ENCODE results near the gene AFAP1. TPM values are rescaled to one million over a fixed set of nuclear protein-coding genes. Genes with fewer than 3 reads are reported as not detected.

Gene AFAP1
- polyA plus RNA-seq, 3 donors: not detected

DNA sequence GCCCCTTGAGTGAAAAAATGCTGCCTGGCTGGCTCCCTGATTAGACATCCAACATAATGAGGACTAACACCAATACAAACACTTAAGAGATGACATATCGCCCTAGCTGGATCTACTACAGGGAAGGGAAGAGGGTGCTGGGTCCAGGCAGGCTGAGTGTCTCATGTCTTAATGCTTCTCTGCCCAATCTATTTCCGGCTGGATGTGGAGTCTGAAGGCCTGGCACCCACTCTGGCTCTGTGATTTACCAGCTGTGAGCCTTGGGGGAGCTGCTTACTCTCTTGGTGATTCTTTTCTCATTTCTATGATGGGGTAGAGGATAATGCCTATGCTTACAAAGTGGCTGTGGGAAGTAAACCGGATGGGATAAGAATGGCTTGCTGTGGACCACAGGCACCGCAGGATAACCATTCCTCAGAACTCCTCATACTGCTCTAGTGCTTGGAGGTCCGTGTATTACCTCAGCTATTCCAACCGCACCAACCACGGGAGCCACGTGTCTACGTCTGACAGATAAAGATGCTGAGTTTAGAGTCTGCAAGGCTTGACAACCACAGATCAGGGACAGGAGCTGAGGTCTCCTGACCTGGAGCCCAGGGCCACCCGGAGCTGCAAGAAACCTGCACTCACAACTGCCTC lies 161.7 kb downstream of the AFAP1 start:
- H3K4me3 Mint-ChIP-seq: no peak overlapping the region
- Histone ChIP-seq H3K4me2 (replicated peaks; ENCODE audit: extremely low read depth, low read length, poor library complexity, severe bottlenecking) (no peak overlapping the region), H3K9ac (ENCODE audit: insufficient read depth, low read length, poor library complexity, severe bottlenecking) (no peak overlapping the region), H3K36me3 (replicated peaks in 1 of 2; ENCODE audit: control insufficient read depth in 1 of 2, insufficient read depth in 2 of 2, low read length in 2 of 2) (peaks cover 0 to 5% of the 10 kb centered on the region in 2 donors), H3K79me2 (ENCODE audit: insufficient read depth, low read length) (no peaks in the 10 kb centered on the region), H4K20me1 (ENCODE audit: insufficient read depth, low read length) (no peaks in the 10 kb centered on the region), H3K4me1 (ENCODE audit: control insufficient read depth in 1 of 2, insufficient read depth in 2 of 2, low read length in 2 of 2) (peaks cover 6 to 9% of the 10 kb centered on the region in 2 donors), H3K27me3 (ENCODE audit: control insufficient read depth in 2 of 2, insufficient read depth in 2 of 2, low read length in 2 of 2) (no peaks in the 10 kb centered on the region), H3K27ac (ENCODE audit: low read depth in 1 of 2, low read length in 2 of 2) (no peak overlapping the region), H2AFZ (ENCODE audit: insufficient read depth, low read depth, low read length, poor library complexity, severe bottlenecking) (no peak overlapping the region), H3K9me3 (replicated peaks in 1 of 2; ENCODE audit: control insufficient read depth in 1 of 2, insufficient read depth in 1 of 2, low read length in 2 of 2) (no peaks in the 10 kb centered on the region), H3K4me3 (replicated peaks in 1 of 3; ENCODE audit: low read depth in 2 of 3, low read length in 3 of 3) (no peak overlapping the region)
- intact Hi-C loops (cut with micrococcal nuclease): no loop called here
- DNase-seq: no peak
- 98% methylated on average over 6 of the region's 10 CpGs for WGBS (ENCODE audit: insufficient coverage)
- TF ChIP-seq, protein P1, sequence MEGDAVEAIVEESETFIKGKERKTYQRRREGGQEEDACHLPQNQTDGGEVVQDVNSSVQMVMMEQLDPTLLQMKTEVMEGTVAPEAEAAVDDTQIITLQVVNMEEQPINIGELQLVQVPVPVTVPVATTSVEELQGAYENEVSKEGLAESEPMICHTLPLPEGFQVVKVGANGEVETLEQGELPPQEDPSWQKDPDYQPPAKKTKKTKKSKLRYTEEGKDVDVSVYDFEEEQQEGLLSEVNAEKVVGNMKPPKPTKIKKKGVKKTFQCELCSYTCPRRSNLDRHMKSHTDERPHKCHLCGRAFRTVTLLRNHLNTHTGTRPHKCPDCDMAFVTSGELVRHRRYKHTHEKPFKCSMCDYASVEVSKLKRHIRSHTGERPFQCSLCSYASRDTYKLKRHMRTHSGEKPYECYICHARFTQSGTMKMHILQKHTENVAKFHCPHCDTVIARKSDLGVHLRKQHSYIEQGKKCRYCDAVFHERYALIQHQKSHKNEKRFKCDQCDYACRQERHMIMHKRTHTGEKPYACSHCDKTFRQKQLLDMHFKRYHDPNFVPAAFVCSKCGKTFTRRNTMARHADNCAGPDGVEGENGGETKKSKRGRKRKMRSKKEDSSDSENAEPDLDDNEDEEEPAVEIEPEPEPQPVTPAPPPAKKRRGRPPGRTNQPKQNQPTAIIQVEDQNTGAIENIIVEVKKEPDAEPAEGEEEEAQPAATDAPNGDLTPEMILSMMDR (IDR thresholded peaks at IDR 0.05): no peak
- H3K27ac Mint-ChIP-seq: no peak overlapping the region
- H3K27me3 Mint-ChIP-seq (ENCODE audit: low read depth in 3 of 3): peaks cover 7 to 12% (median 7%) of the 10 kb centered on the region in 3 donors
- H3K36me3 Mint-ChIP-seq: peaks cover 0 to 34% of the 10 kb centered on the region in 2 donors
- peaks cover 0 to 2% (median 0%) of the 10 kb centered on the region in 7 donors for H3K9me3 Mint-ChIP-seq
- peaks cover 14% of the 10 kb centered on the region for H3K4me1 Mint-ChIP-seq

DNA sequence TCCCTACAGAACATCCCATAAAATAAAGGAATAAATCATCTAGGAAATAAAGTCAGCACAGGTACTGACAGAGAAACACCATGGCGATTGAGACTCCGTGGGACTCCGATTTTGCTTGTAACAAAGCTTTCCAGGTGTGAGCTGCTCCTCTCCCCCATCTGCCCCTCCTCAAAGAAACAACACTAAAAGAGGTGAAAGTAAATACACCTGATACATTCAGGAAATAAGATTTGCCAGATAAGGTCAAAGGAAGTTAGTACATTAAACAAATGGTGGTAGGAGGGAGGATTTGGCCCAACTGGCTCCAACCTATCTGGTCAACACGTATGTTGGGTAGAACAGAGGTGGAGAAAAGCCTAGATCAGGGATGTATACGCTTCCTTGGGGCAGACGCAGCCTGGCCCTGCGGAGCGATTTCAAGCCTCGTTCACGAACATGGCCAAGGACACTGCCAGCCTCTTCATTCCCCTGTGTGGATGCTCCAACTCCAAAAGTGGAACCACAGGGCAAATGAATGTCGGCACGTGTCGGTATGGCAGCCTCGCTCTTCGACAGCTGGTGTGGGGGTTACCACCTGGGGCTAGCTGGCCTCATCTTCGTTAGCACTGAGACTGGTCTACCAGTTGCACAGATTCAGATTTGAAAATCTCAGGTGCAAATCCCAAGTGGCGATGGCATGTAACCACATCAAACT lies 162.5 kb downstream of the AFAP1 start:
- no peaks in the 10 kb centered on the region for H4K20me1 ChIP-seq (ENCODE audit: insufficient read depth, low read length)
- H3K4me1 Mint-ChIP-seq: peaks cover 12% of the 10 kb centered on the region
- 95% methylated on average over 11 of the region's 17 CpGs for WGBS (ENCODE audit: insufficient coverage)
- H3K9ac ChIP-seq (ENCODE audit: insufficient read depth, low read length, poor library complexity, severe bottlenecking): no peak overlapping the region
- no peak overlapping the region for H3K4me3 Mint-ChIP-seq
- H3K27me3 ChIP-seq (ENCODE audit: control insufficient read depth in 2 of 2, insufficient read depth in 2 of 2, low read length in 2 of 2): no peaks in the 10 kb centered on the region
- no peak overlapping the region for H2AFZ ChIP-seq (ENCODE audit: insufficient read depth, low read depth, low read length, poor library complexity, severe bottlenecking)
- H3K27me3 Mint-ChIP-seq (ENCODE audit: low read depth in 3 of 3): peaks cover 7 to 12% (median 7%) of the 10 kb centered on the region in 3 donors
- no peak for DNase-seq
- intact Hi-C loops (cut with micrococcal nuclease): no loop called here
- TF ChIP-seq, protein P1 (IDR thresholded peaks at IDR 0.05): no peak
- no peak overlapping the region for H3K4me3 ChIP-seq (replicated peaks in 1 of 3; ENCODE audit: low read depth in 2 of 3, low read length in 3 of 3)
- peaks cover 0 to 5% of the 10 kb centered on the region in 2 donors for H3K36me3 ChIP-seq (replicated peaks in 1 of 2; ENCODE audit: control insufficient read depth in 1 of 2, insufficient read depth in 2 of 2, low read length in 2 of 2)
- H3K4me2 ChIP-seq (replicated peaks; ENCODE audit: extremely low read depth, low read length, poor library complexity, severe bottlenecking): no peak overlapping the region
- H3K9me3 Mint-ChIP-seq: peaks cover 0 to 2% (median 0%) of the 10 kb centered on the region in 7 donors
- no peaks in the 10 kb centered on the region for H3K79me2 ChIP-seq (ENCODE audit: insufficient read depth, low read length)
- H3K36me3 Mint-ChIP-seq: peaks cover 0 to 38% of the 10 kb centered on the region in 2 donors
- no peaks in the 10 kb centered on the region for H3K9me3 ChIP-seq (replicated peaks in 1 of 2; ENCODE audit: control insufficient read depth in 1 of 2, insufficient read depth in 1 of 2, low read length in 2 of 2)
- no peak overlapping the region for H3K27ac Mint-ChIP-seq
- H3K4me1 ChIP-seq (ENCODE audit: control insufficient read depth in 1 of 2, insufficient read depth in 2 of 2, low read length in 2 of 2): peaks cover 6 to 9% of the 10 kb centered on the region in 2 donors
- no peak overlapping the region for H3K27ac ChIP-seq (ENCODE audit: low read depth in 1 of 2, low read length in 2 of 2)
